Ovary (tissue), 9 donors: ENCODE data around the gene DTL. TPM values are rescaled to one million over a fixed set of nuclear protein-coding genes. Genes with fewer than 3 reads are reported as not detected.
"Not testable (repeated sequence)": the region's sequence is repeated elsewhere in the genome, so short reads cannot be mapped to it uniquely, and the experiment has no call there.

Source experiments
- DNase-seq, 5 donors: peaks; one replicate each; pipeline ENCODE4 v3.0.0-alpha.2; 2019 to 2020
- H3K27ac ChIP-seq, 2 donors: fragments of 200-600 bp; one replicate each; pipeline versions ENCODE4 v1.5.1 to v1.8.0; 2019 to 2022
- H3K27me3 ChIP-seq: fragments of 200-600 bp; one replicate; pipeline ENCODE4 v1.8.0; 2022
- H3K36me3 ChIP-seq: fragments of 200-600 bp; sonication (generic); one replicate; pipeline ENCODE4 v1.5.1; 2019
- H3K4me1 ChIP-seq: one replicate; pipeline ENCODE4 v1.8.1; 2013; ENCODE audit warnings: mild to moderate bottlenecking, moderate library complexity; ENCODE audit not compliant: insufficient read depth
- H3K4me3 ChIP-seq: fragments of 200-600 bp; sonication (generic); one replicate; pipeline ENCODE4 v1.5.1; 2017
- H3K9me3 ChIP-seq, 2 donors: fragments of 200-600 bp in 1 of 2; sonication (generic) in 1 of 2; one replicate each; pipeline versions ENCODE4 v1.5.1 to v1.8.1; 2013 to 2019; ENCODE audit warnings: mild to moderate bottlenecking in 1 of 2, moderate library complexity in 1 of 2
- EP300 ChIP-seq: sonication (generic); formaldehyde crosslinking; IDR thresholded peaks from one replicate; pipeline ENCODE4 v1.6.1; 2017; ENCODE audit warnings: antibody characterized with exemption
- POLR2A ChIP-seq: fragments of 450-650 bp; IDR thresholded peaks from one replicate; pipeline ENCODE4 v1.6.1; 2017; ENCODE audit warnings: antibody characterized with exemption, mild to moderate bottlenecking, moderate library complexity
- WGBS, 3 donors: extraction: QIAGEN DNeasy Blood & Tissue Kit in 1 of 3; methylation state at CpG; one replicate each; pipeline versions ENCODE4 v1.1.5 to v1.1.7; 2013 to 2017; 5-methylcytosine and 5-hydroxymethylcytosine counted together
- intact Hi-C, 4 donors: fragments of 100-400 bp; cut with DNase I; formaldehyde crosslinking; loops; one replicate each; pipeline versions ENCODE4 v1.11.0 to v1.15.1; 2022 to 2023
- polyA plus RNA-seq, 2 donors: library from polyadenylated mRNA; stranded (reverse); fragments of 200-250 nt in 1 of 2; fragments of 350-450 nt in 1 of 2; fragmentation: Illumina TruSeq in 1 of 2; extraction: RNeasy Lipid Tissue Mini Kit (QIAGEN cat#74804) in 1 of 2; gene quantifications; one replicate each; pipeline ENCODE4 v1.2.3, GENCODE V29; 2013 to 2014
- total RNA-seq, 7 donors: library from RNA; depleted of rRNA in 2 of 7; stranded (reverse); fragments of >200 nt in 2 of 7; fragmentation: NEBNext Ultra II Directional in 3 of 7; extraction: Animal tissue kit (Norgen Biotek cat#: 25700) in 3 of 7; gene quantifications; one replicate each; pipeline versions ENCODE4 v1.1.0 to v1.2.4, GENCODE V29; 2016 to 2023
- TF ChIP-seq, protein P1 (sequence below), 3 donors: fragments of 450-650 bp in 2 of 3; fragments of 200-600 bp in 1 of 3; IDR thresholded peaks; one replicate each; pipeline versions ENCODE4 v1.5.1 to v1.8.0; 2016 to 2022; ENCODE audit warnings: antibody characterized with exemption in 3 of 3, mild to moderate bottlenecking in 1 of 3
- donor health status: DM: no; HTN: no; CAD: no; lungs with moderate emphysema.
- donor health status: DM: no; HTN: no; CAD: no.
- donor health status: Bipolar disorder and iron deficiency.
- donor health status: DM: yes; HTN: yes; CAD: no.
- donor health status: DM: no; HTN: no; CAD: no.
- donor health status: DM: yes; HTN: yes; CAD: no.

Gene DTL
- total and polyA plus RNA-seq, 9 donors: 0.11 to 2.0 (median 0.96) TPM

DNA sequence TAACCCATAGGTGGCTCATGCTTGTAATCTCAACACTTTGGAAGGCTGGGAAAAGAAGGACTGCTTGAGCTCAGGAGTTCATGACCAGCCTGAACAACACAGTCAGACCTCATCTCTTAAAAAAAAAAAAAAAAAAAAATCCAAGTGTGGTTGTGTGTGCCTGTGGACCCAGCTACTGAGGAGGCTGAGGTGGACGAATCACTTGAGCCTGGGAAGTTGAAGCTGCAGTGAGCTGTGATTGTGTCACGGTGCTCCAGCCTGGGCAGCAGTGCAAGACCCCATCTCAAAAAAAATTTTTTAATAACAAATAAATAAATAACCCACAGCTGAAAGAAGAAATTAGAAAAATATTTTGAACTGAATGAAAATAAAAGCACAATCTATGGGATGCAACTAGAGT, 14.0 kb upstream of the DTL start:
- TF ChIP-seq, protein P1, sequence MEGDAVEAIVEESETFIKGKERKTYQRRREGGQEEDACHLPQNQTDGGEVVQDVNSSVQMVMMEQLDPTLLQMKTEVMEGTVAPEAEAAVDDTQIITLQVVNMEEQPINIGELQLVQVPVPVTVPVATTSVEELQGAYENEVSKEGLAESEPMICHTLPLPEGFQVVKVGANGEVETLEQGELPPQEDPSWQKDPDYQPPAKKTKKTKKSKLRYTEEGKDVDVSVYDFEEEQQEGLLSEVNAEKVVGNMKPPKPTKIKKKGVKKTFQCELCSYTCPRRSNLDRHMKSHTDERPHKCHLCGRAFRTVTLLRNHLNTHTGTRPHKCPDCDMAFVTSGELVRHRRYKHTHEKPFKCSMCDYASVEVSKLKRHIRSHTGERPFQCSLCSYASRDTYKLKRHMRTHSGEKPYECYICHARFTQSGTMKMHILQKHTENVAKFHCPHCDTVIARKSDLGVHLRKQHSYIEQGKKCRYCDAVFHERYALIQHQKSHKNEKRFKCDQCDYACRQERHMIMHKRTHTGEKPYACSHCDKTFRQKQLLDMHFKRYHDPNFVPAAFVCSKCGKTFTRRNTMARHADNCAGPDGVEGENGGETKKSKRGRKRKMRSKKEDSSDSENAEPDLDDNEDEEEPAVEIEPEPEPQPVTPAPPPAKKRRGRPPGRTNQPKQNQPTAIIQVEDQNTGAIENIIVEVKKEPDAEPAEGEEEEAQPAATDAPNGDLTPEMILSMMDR (IDR thresholded peaks at IDR 0.05): no peak
- TF ChIP-seq EP300: no peak
- no peak for TF ChIP-seq POLR2A
- Histone ChIP-seq H3K27me3 (no peaks in the 10 kb centered on the region), H3K27ac (no peak overlapping the region), H3K4me3 (no peak overlapping the region), H3K36me3 (no peaks in the 10 kb centered on the region), H3K4me1 (no peaks in the 10 kb centered on the region), H3K9me3 (no peaks in the 10 kb centered on the region)
- intact Hi-C loops: no loop called here
- DNase-seq: no peak
- 64 to 74% (median 70%) methylated on average over 2 of the region's 2 CpGs for WGBS, 3 donors

DNA sequence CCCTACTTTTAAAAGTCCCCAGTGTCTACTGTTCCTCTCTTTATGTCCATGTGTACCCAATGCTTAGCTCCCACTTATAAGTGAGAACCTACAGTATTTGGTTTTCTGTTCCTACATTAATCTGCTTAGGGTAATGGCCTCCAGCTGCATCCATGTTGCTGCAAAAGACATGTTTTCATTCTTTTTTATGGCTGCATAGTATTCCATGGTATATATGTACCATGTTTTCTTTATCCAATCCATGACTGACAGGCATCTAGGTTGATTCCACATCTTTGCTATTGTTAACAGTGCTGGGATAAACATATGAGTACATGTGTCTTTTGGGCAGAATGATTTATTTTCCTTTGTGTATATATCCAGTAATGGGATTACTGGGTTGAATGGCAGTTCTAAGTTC, 12.6 kb upstream of the DTL start:
- H3K4me1 ChIP-seq, DNase-seq, H3K36me3 ChIP-seq, H3K4me3 ChIP-seq, H3K27me3 ChIP-seq, H3K27ac ChIP-seq, H3K9me3 ChIP-seq, intact Hi-C loops: not testable (repeated sequence)

DNA sequence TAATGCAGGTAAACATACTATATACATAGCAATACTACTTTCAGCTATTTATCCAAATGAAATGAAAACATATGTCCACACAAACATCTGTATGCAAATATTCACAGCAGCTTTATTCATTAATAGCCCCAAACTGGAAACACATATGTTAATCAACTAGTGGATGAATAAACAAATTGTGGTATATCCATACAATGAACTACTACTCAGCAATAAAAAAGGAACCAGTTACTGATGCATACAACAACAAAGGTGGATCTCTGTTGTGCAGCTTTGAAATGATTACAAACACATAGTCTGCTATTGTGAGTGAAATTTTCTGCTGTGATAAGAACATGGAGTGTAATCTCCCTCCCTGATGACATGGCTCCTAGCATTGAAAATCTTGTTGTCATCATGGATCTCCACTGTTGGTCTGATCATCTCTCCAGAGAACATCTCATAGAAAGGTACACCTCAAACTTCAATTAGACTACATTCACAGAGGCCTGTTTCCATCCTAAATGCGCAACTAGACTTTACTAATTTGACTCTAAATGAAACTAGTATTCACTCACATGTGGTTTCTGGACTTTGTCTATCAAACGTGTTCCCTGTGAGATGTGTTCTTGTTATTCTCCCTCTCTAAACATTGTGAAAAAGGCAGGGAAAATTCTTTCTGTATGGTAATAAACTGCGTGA, 10.9 kb upstream of the DTL start:
- Histone ChIP-seq H3K36me3 (no peaks in the 10 kb centered on the region), H3K4me1 (no peaks in the 10 kb centered on the region), H3K27ac (no peak overlapping the region), H3K4me3 (no peak overlapping the region), H3K27me3 (no peaks in the 10 kb centered on the region), H3K9me3 (no peaks in the 10 kb centered on the region)
- DNase-seq: no peak
- intact Hi-C loops: no loop called here
- TF ChIP-seq, protein P1 (IDR thresholded peaks at IDR 0.05): no peak
- TF ChIP-seq EP300 (no peak), POLR2A (no peak)
- 79 to 97% (median 95%) methylated on average over 3 of the region's 3 CpGs for WGBS, 3 donors

DNA sequence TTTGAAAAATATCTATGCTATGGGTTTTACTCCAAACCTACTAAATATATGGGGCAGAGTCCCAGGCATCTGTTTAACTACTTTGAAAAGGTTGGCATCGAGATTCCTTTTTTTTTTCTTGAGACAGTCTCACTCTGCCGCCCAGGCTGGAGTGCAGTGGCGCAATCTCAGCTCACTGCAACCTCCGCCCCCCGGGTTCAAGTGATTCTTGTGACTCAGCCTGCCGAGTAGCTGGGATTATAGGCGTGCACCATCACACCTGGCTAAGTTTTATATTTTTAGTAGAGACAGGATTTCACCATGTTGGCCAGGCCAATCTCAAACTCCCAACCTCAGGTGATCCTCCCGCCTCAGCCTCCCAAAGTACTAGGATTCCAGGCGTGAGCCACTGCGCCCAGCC, 7.8 kb upstream of the DTL start:
- H3K9me3 ChIP-seq, intact Hi-C loops, DNase-seq, H3K27me3 ChIP-seq, H3K36me3 ChIP-seq, H3K4me3 ChIP-seq, H3K27ac ChIP-seq, H3K4me1 ChIP-seq: not testable (repeated sequence)
- 91 to 95% (median 94%) methylated on average over 10 of the region's 10 CpGs for WGBS, 3 donors

DNA sequence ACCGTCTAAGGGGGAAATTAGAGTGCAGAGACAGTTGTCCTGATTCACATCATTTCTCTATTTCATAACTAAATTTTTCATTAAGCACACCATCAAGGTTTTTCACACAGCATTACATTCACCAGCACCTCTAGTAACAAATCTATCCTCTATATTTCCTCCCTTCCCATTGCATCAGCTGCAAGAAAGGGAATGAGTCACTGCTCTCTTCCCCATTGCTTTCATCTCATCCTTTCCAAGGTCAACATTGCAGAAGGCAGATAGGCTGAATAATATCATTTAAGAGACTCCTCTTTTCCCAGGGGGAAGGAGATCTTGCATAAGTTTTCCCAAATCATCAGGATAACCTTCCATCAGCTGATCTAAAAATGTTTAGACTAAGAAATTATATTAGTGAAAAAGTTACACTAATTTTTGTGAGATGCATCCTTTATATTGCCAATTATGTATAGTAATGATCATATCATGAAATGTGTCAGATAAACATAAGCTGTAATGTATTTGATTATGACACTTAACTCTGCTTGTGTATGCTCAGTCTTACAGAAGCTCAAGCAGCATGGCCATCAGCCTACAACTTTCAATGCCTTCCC, 4.5 kb upstream of the DTL start:
- TF ChIP-seq EP300: no peak
- Histone ChIP-seq H3K27ac (no peak overlapping the region), H3K9me3 (no peaks in the 10 kb centered on the region), H3K4me3 (no peak overlapping the region), H3K4me1 (peaks cover 2% of the 10 kb centered on the region), H3K27me3 (no peaks in the 10 kb centered on the region), H3K36me3 (no peaks in the 10 kb centered on the region)
- intact Hi-C loops: loop anchor here in 1 of 4 donors (10.0 kb wide), 1 partner anchor 356 kb away; the partner anchor contains the start of gene NEK2
- no peak for DNase-seq
- 65 to 86% (median 67%) methylated on average over 1 of the region's 1 CpG for WGBS, 3 donors

DNA sequence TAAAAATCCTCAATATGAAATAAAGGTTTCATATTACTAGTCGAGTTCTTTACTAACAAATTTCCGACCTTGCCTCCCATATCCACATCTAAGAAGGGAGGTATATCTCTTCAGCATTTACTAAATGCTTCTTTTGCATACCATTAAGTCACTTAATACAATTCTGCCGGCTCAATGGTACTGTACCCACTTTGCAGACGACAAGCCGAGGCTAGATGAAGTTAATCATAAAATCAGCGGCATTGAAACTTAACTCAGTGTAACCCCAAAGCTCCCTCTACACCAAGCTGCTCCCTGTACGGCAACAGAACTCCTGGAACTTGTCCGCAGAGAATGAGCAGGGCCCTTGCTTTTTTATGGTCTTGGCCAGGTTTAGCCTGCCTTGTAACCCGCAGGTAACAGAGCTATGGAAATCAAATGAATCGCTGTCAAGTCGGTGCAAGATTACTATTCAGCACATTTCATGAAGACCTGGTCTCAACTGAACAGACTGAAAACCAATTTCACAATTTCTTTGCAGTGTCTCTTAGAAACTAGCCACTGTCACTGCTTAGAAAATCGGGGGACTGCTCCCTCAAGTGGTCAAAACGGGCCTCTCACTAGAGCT, 929 bp upstream of the DTL start:
- peak in 1 of 5 donors; percentile 39 for DNase-seq
- peak overlapping the region; percentile 57 for H3K4me3 ChIP-seq
- 0 to 1% (median 0%) methylated on average over 13 of the region's 13 CpGs for WGBS, 3 donors

More for the DNA sequence above, 929 bp upstream of the DTL start:
- peak overlapping the region; percentile 41 to 60 for H3K27ac ChIP-seq
- H3K27me3 ChIP-seq: no peaks in the 10 kb centered on the region
- no peaks in the 10 kb centered on the region for H3K9me3 ChIP-seq
- intact Hi-C loops: loop anchor here in 1 of 4 donors (10.0 kb wide), 1 partner anchor 360 kb away; the partner anchor contains the start of gene NEK2
- peaks cover 2% of the 10 kb centered on the region for H3K4me1 ChIP-seq
- no peaks in the 10 kb centered on the region for H3K36me3 ChIP-seq
- no peak for TF ChIP-seq POLR2A
